Parathyroid adenoma (tissue), 2 donors: ENCODE measurements around the gene ZNF524.

Experiments
- H2AFZ ChIP-seq: fragments of 300-600 bp; sonication (generic); one replicate; pipeline ENCODE4 v1.7.0; 2017; ENCODE audit warnings: antibody characterized with exemption, mild to moderate bottlenecking
- H3K27ac ChIP-seq: fragments of 300-600 bp; sonication (generic); one replicate; pipeline ENCODE4 v1.7.0; 2017
- H3K27me3 ChIP-seq: fragments of 300-600 bp; sonication (generic); one replicate; pipeline ENCODE4 v1.7.0; 2017; ENCODE audit warnings: low read length; ENCODE audit not compliant: control insufficient read depth, insufficient read depth
- H3K36me3 ChIP-seq: fragments of 300-600 bp; sonication (generic); one replicate; pipeline ENCODE4 v1.7.0; 2017; ENCODE audit warnings: low read length; ENCODE audit not compliant: control insufficient read depth, insufficient read depth
- H3K4me1 ChIP-seq: fragments of 300-600 bp; sonication (generic); one replicate; pipeline ENCODE4 v1.7.0; 2017; ENCODE audit warnings: control low read depth
- H3K4me2 ChIP-seq: fragments of 300-600 bp; sonication (generic); one replicate; pipeline ENCODE4 v1.7.0; 2017; ENCODE audit warnings: low read length
- H3K4me3 ChIP-seq: fragments of 300-600 bp; sonication (generic); one replicate; pipeline ENCODE4 v1.7.0; 2017; ENCODE audit warnings: low read depth, low read length
- H3K79me2 ChIP-seq: fragments of 300-600 bp; sonication (generic); one replicate; pipeline ENCODE4 v1.7.0; 2017; ENCODE audit warnings: control low read depth
- H3K9ac ChIP-seq: fragments of 300-600 bp; sonication (generic); one replicate; pipeline ENCODE4 v1.7.0; 2017; ENCODE audit warnings: mild to moderate bottlenecking
- H3K9me3 ChIP-seq: fragments of 300-600 bp; sonication (generic); one replicate; pipeline ENCODE4 v1.7.0; 2017; ENCODE audit warnings: low read length; ENCODE audit not compliant: control insufficient read depth
- CTCF ChIP-seq: fragments of 300-600 bp; sonication (generic); IDR thresholded peaks from one replicate; pipeline ENCODE4 v1.7.0; 2017; ENCODE audit warnings: antibody characterized with exemption, mild to moderate bottlenecking
- donor health status: primary hyperparathyroidism.

ZNF524 gene

GRCh38 chr19:55624109-55625003, 24.3 kb downstream of the ZNF524 start, which contains the start of gene ZNF784:
TSS of gene ZNF784 (minus strand) at chr19:55624566. CDS start at chr19:55624561, 5 bp downstream.
- H3K27ac ChIP-seq, result peak within 1 kb of the TSS; percentile 95
- peak within 1 kb of the TSS; percentile 78 for H3K4me3 ChIP-seq
- H3K79me2 ChIP-seq, result no peaks in the 10 kb centered on the region
- H3K4me1 ChIP-seq, result no peaks in the 10 kb centered on the region
- peak within 1 kb of the TSS; percentile 67 for H3K4me2 ChIP-seq
- H3K36me3 ChIP-seq, result no peaks in the 10 kb centered on the region
- peak within 1 kb of the TSS; percentile 96 for H2AFZ ChIP-seq
- no peak for TF ChIP-seq CTCF
- H3K9me3 ChIP-seq, result no peaks in the 10 kb centered on the region
- no peaks in the 10 kb centered on the region for H3K27me3 ChIP-seq
- no peak within 1 kb of the TSS for H3K9ac ChIP-seq

GRCh38 chr19:55625004-55625326, 24.9 kb downstream of the ZNF524 start:
- Histone ChIP-seq H3K36me3 (no peaks in the 10 kb centered on the region), H3K4me2 (peak overlapping the region; percentile 67), H3K4me3 (peak overlapping the region; percentile 78), H2AFZ (peak overlapping the region; percentile 96), H3K79me2 (no peaks in the 10 kb centered on the region), H3K9me3 (no peaks in the 10 kb centered on the region), H3K27me3 (no peaks in the 10 kb centered on the region), H3K27ac (peak overlapping the region; percentile 95), H3K9ac (no peak overlapping the region), H3K4me1 (no peaks in the 10 kb centered on the region)
- TF ChIP-seq CTCF, result no peak

- Histone ChIP-seq H3K9me3 (no peaks in the 10 kb centered on the region), H3K36me3 (no peaks in the 10 kb centered on the region), H3K4me2 (no peak overlapping the region), H3K27ac (no peak overlapping the region), H3K9ac (no peak overlapping the region), H3K79me2 (no peaks in the 10 kb centered on the region), H3K27me3 (no peaks in the 10 kb centered on the region), H3K4me3 (no peak overlapping the region), H3K4me1 (peaks cover under 1% of the 10 kb centered on the region), H2AFZ (no peak overlapping the region)
- no peak for TF ChIP-seq CTCF
Observed at GRCh38 chr19:55626350-55626749, 26.3 kb downstream of the ZNF524 start.

- Histone ChIP-seq H3K4me2 (no peak overlapping the region), H3K27me3 (no peaks in the 10 kb centered on the region), H3K4me3 (no peak overlapping the region), H3K36me3 (no peaks in the 10 kb centered on the region), H3K4me1 (peaks cover 16% of the 10 kb centered on the region), H3K27ac (peak overlapping the region; percentile 40), H3K79me2 (peaks cover 25% of the 10 kb centered on the region), H2AFZ (peak overlapping the region; percentile 68), H3K9me3 (no peaks in the 10 kb centered on the region), H3K9ac (no peak overlapping the region)
- TF ChIP-seq CTCF, result peak; percentile 94
Observed at GRCh38 chr19:55632463-55632834, 32.4 kb downstream of the ZNF524 start.

GRCh38 chr19:55633861-55634260, 33.8 kb downstream of the ZNF524 start:
- TF ChIP-seq CTCF, result no peak
- Histone ChIP-seq H3K36me3 (no peaks in the 10 kb centered on the region), H3K9ac (no peak overlapping the region), H3K27ac (peak overlapping the region; percentile 100), H3K9me3 (no peaks in the 10 kb centered on the region), H3K79me2 (peaks cover 28% of the 10 kb centered on the region), H3K4me3 (no peak overlapping the region), H2AFZ (peak overlapping the region; percentile 88), H3K4me2 (no peak overlapping the region), H3K27me3 (no peaks in the 10 kb centered on the region), H3K4me1 (peaks cover 20% of the 10 kb centered on the region)
